DOHH2 (cell line): Measurements from ENCODE around the gene TIAM2.
"Not testable (repeated sequence)": the region's sequence is repeated elsewhere in the genome, so short reads cannot be mapped to it uniquely, and the experiment has no call there.

Experiments
- H3F3A ChIP-seq: fragments of 200-600 bp; sonication (generic), shearing (Covaris generic); 2 replicates; pipeline ENCODE4 v1.6.0; 2016; ENCODE audit warnings: antibody characterized with exemption, mild to moderate bottlenecking; ENCODE audit not compliant: control insufficient read depth, insufficient read depth
- H3K27ac ChIP-seq: fragments of 200-600 bp; sonication (generic); 2 replicates; pipeline ENCODE4 v1.5.1; 2014; ENCODE audit warnings: low read depth, mild to moderate bottlenecking, low read length, moderate library complexity
- H3K27me3 ChIP-seq: fragments of 200-600 bp; sonication (generic); 2 replicates; pipeline ENCODE4 v1.6.1; 2014; ENCODE audit warnings: mild to moderate bottlenecking, low read length, mixed read lengths; ENCODE audit not compliant: control insufficient read depth
- H3K36me3 ChIP-seq: fragments of 200-600 bp; sonication (generic); 2 replicates; pipeline ENCODE4 v1.6.1; 2014; ENCODE audit warnings: mild to moderate bottlenecking, low read length, moderate library complexity, mixed read lengths; ENCODE audit not compliant: control insufficient read depth
- H3K4me1 ChIP-seq: fragments of 200-600 bp; sonication (generic); 2 replicates; pipeline ENCODE4 v1.6.1; 2014; ENCODE audit warnings: mild to moderate bottlenecking, low read length, mixed read lengths; ENCODE audit not compliant: control insufficient read depth
- H3K4me2 ChIP-seq: fragments of 200-600 bp; sonication (generic); 2 replicates; pipeline ENCODE4 v1.6.0; 2014; ENCODE audit warnings: mild to moderate bottlenecking, low read length, moderate library complexity
- H3K4me3 ChIP-seq: fragments of 200-600 bp; sonication (generic); 2 replicates; pipeline ENCODE4 v1.5.1; 2014; ENCODE audit warnings: mild to moderate bottlenecking, low read length, mixed read lengths
- H3K79me2 ChIP-seq: fragments of 200-600 bp; sonication (generic); 2 replicates; pipeline ENCODE4 v1.6.1; 2014; ENCODE audit warnings: mild to moderate bottlenecking, low read length, mixed read lengths; ENCODE audit not compliant: control insufficient read depth
- H3K9me2 ChIP-seq: fragments of 200-600 bp; sonication (generic); replicated peaks from 2 replicates; pipeline ENCODE4 v1.6.1; 2014; ENCODE audit warnings: mild to moderate bottlenecking, low read length, mixed read lengths; ENCODE audit not compliant: control insufficient read depth
- H3K9me3 ChIP-seq: fragments of 200-600 bp; sonication (generic); 2 replicates; pipeline ENCODE4 v1.6.1; 2014; ENCODE audit warnings: antibody characterized with exemption, low read length, mixed read lengths; ENCODE audit not compliant: control insufficient read depth, insufficient read depth
- H4K20me1 ChIP-seq: fragments of 200-600 bp; sonication (generic); 2 replicates; pipeline ENCODE4 v1.6.0; 2014; ENCODE audit warnings: low read depth, mild to moderate bottlenecking, antibody characterized with exemption, low read length, moderate library complexity; ENCODE audit not compliant: control insufficient read depth, insufficient read depth
- EZH2phosphoT487 ChIP-seq: fragments of 200-600 bp; sonication (generic); IDR thresholded peaks from 2 replicates; pipeline ENCODE4 v1.6.1; 2017; ENCODE audit warnings: borderline replicate concordance, mild to moderate bottlenecking, antibody characterized with exemption, low read length, moderate library complexity, mixed read lengths
- TF ChIP-seq, protein P1 (sequence below): fragments of 200-600 bp; sonication (generic); IDR thresholded peaks from one replicate; pipeline ENCODE4 v1.5.1; 2014; ENCODE audit warnings: antibody characterized with exemption, mild to moderate bottlenecking, low read depth, low read length; ENCODE audit not compliant: poor library complexity, severe bottlenecking

TIAM2 gene

DNA sequence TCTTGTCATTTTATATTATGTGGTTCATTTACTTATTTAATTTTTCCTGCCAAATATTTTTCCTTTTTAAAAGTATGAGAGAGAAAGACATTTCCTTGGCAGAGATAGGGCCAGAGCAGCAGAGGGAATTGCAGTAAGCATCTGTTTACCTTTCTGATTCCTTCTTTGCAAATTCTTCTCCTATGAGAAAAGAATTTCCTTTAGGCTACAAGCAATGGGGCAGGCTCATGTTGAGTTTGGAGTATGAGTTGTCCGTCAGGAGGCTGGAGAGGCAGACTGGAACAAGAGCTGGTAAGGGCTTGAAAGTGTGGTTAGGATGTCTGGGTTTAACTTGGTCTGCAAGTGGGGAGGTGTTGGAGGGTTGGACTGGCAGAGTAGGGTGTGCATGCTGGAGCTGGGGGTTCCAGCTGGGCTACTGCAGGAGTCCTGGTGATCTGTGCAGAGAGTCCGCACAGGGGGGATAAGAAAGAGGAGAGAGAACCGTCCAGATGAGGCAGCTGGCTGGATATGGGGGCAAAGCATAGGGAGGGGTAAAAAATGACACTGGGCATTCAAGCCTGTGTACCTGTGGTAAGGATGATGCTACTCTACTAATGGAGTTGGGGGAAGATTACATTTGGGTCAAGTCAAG is 19.7 kb downstream of the TIAM2 start:
- H3K9me3 ChIP-seq, result no peaks in the 10 kb centered on the region
- H3K79me2 ChIP-seq, result no peaks in the 10 kb centered on the region
- TF ChIP-seq, protein P1, sequence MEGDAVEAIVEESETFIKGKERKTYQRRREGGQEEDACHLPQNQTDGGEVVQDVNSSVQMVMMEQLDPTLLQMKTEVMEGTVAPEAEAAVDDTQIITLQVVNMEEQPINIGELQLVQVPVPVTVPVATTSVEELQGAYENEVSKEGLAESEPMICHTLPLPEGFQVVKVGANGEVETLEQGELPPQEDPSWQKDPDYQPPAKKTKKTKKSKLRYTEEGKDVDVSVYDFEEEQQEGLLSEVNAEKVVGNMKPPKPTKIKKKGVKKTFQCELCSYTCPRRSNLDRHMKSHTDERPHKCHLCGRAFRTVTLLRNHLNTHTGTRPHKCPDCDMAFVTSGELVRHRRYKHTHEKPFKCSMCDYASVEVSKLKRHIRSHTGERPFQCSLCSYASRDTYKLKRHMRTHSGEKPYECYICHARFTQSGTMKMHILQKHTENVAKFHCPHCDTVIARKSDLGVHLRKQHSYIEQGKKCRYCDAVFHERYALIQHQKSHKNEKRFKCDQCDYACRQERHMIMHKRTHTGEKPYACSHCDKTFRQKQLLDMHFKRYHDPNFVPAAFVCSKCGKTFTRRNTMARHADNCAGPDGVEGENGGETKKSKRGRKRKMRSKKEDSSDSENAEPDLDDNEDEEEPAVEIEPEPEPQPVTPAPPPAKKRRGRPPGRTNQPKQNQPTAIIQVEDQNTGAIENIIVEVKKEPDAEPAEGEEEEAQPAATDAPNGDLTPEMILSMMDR, result no peak
- no peak for TF ChIP-seq EZH2phosphoT487
- H3K36me3 ChIP-seq, result no peaks in the 10 kb centered on the region
- H3K27me3 ChIP-seq, result peaks cover 10% of the 10 kb centered on the region
- no peaks in the 10 kb centered on the region for H4K20me1 ChIP-seq
- H3K9me2 ChIP-seq, result no peaks in the 10 kb centered on the region
- H3K4me1 ChIP-seq, result no peaks in the 10 kb centered on the region
- H3K4me2 ChIP-seq, result no peak overlapping the region
- no peak overlapping the region for H3K4me3 ChIP-seq
- H3F3A ChIP-seq, result no peaks in the 10 kb centered on the region
- H3K27ac ChIP-seq, result no peak overlapping the region

GRCh38 chr6:155018415-155018814 is 23.3 kb downstream of the TIAM2 start:
- H3K79me2 ChIP-seq, H3K9me2 ChIP-seq, H3F3A ChIP-seq, H3K27me3 ChIP-seq, H3K4me3 ChIP-seq, H3K27ac ChIP-seq, H3K9me3 ChIP-seq, H3K36me3 ChIP-seq, H3K4me1 ChIP-seq, H3K4me2 ChIP-seq, H4K20me1 ChIP-seq: not testable (repeated sequence)

DNA sequence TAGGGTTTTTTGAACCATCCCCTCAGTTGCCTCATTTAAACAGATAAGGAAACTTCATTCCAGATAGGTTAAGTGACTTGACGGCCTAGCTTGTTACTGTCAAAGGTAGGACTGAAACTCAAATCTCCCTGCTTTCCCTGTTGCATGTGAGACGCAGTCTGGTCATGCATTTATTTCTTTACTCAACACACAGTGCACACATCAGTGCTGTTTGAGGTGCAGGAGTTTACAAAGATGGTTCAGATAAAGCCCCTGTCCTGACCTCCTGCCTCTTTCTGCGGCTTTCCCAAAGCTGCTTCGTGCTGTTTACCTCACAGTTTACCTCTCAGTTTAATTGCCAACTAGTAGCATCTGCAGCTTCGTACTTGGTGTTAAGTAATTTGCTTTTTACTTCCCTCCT is 26.6 kb downstream of the TIAM2 start:
- Histone ChIP-seq H3K27ac (no peak overlapping the region), H3K9me3 (no peaks in the 10 kb centered on the region), H3K79me2 (no peaks in the 10 kb centered on the region), H3F3A (no peaks in the 10 kb centered on the region), H3K4me1 (no peaks in the 10 kb centered on the region), H3K9me2 (no peaks in the 10 kb centered on the region), H4K20me1 (no peaks in the 10 kb centered on the region), H3K4me2 (no peak overlapping the region), H3K36me3 (no peaks in the 10 kb centered on the region), H3K4me3 (no peak overlapping the region), H3K27me3 (no peaks in the 10 kb centered on the region)
- no peak for TF ChIP-seq EZH2phosphoT487
- TF ChIP-seq, protein P1, result no peak

- Histone ChIP-seq H3K4me3 (no peak overlapping the region), H3K9me2 (no peaks in the 10 kb centered on the region), H3K36me3 (no peaks in the 10 kb centered on the region), H3K27ac (no peak overlapping the region), H3K4me1 (no peaks in the 10 kb centered on the region), H3K27me3 (no peaks in the 10 kb centered on the region), H4K20me1 (no peaks in the 10 kb centered on the region), H3F3A (no peaks in the 10 kb centered on the region), H3K9me3 (no peaks in the 10 kb centered on the region), H3K4me2 (no peak overlapping the region), H3K79me2 (no peaks in the 10 kb centered on the region)
- TF ChIP-seq, protein P1, result no peak
- TF ChIP-seq EZH2phosphoT487, result no peak
These were observed 27.6 kb downstream of the TIAM2 start for GRCh38 chr6:155022721-155023120.
